Stimulated activated CD8-positive, alpha-beta memory T cell treated with anti-CD3 and anti-CD28 coated beads, Interleukin-15, amount 100 ng/mL, for 1 hour (primary cell): ENCODE measurements around the gene PRRX1.

Experiments
- DNase-seq: peaks from one replicate; pipeline ENCODE4 v3.0.0-alpha.2; 2020; ENCODE audit warnings: low read depth

Gene PRRX1

GRCh38 chr1:170664093-170664827 is at the start of gene PRRX1:
Gene PRRX1 (plus strand): TSS chr1:170664131. CDS start chr1:170664219, 88 bp downstream.
- DNase-seq, result no peak

DNA sequence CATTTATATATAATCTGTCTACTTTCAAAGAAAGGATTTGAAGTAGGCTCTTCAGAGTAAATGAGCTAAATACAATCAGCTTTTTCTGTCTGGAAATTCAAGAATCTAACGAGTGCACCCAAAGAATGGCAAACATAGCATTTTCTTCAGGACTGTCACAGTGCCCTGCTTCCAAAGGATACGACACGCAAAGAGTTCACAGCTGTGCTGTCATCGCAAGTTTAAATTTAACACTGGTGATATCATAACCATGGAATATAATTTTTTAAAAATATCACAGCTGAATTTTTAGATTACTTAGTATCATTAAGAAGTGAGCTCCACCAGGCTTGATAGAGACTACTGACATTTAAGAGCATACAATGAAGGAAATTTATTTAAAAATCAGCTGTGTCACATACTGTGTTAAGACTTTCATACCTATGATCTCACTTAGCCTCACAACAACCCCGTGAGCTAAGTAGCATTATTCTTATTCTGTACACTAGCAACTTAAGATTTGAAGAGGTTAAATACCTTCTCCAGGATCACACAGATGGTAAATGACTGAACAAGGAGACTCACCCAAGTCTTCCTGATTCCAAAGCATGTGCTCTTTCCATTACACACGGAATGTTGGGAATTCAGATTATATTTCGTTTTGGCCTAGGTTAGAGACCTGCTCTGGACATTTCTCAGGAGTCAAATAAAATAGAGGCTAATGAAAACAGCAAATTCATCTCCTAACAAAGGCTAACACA is 46.2 kb upstream of the PRRX1 start:
- no peak for DNase-seq

GRCh38 chr1:170618421-170618820 is 45.5 kb upstream of the PRRX1 start:
- DNase-seq, result no peak

- no peak for DNase-seq
These were observed 44.5 kb upstream of the PRRX1 start for GRCh38 chr1:170619241-170620028.

DNA sequence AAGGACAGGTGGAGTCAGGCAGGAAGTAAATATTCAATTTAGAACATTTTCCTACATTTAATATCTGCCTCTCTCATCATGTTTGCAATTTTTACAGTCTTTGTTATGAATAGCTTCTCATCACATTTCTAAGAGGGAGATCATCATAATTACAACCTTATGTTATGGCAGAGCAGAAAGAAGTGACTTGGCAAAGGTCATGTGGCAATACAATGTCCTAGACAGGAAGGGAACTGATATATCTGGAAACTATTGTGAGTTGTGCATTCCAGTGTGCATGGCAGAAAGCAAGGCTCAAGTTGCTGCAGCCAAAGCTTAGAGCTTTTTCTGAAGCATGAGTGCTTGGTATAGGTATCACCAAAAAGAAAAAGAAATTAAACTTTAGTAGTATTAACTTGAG is 43.8 kb upstream of the PRRX1 start:
- DNase-seq, result no peak

DNA sequence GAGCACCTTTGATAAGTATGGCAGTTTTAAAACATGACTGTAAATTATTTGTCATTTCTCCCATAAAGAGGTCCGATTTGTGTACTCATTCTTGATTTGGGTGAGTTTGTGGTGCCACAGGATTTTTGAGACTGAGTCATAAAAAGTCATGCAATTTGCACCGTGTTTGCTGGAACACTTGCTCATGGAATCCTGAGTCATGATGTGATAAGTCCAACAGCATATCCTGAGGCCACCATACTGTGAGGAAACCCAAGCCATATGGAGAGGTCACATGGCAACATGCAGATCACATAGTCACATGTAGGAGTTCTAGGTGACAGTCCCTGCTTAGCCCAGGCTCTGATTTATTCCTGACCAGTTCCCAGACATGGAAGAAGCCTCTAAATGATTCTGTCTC is 40.8 kb upstream of the PRRX1 start:
- DNase-seq, result no peak

DNA sequence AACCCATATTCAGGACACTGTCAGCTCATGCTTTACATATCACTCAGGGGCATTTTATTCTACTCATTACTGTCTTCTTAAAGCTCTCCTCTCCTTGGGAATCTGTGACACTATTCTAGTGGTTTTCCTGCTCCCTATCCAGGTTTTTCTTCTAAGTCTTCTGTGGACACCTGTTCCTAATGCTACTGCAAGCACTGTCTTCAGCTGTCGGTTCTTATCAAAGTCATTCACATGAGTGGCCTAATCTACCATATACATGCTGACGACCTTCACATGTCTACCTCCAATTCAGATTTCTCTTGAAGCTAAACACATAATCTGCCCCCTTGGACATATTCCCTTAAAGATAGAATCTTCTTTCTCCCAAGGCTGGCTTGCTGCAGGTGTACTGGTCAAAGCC is 39.8 kb upstream of the PRRX1 start:
- no peak for DNase-seq

- DNase-seq, result no peak
These were observed 33.0 kb upstream of the PRRX1 start for GRCh38 chr1:170630977-170631376.

GRCh38 chr1:170634293-170634692 is 29.6 kb upstream of the PRRX1 start:
- no peak for DNase-seq

DNA sequence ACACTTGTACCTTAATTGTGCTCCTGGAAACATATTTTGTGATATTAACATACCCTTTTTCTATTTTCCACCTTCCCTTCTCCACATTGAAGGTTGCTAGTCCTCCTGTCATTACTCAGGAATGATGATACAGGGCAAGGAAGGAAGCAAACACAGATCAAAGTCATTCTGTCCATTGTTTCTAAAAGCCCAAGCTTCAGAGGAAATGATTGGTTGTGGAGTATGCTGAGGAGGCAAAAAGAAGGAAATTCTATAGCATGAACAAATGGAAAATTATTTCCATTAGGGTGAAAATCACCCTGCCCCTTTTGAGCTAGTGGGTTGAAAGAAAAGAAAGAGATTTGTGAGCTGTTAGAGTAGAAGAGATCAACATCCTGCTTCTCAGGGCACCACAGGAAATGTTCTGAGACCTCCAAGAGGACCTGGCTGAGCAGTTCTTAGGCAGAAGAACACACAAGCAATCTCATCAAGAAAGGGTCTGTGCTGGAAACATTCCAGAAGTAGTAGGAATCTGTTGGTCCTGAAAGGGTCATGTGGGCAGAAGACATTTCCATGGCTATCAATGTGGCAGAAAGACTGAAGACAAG is 29.0 kb upstream of the PRRX1 start:
- no peak for DNase-seq

- DNase-seq, result no peak
These were observed 23.4 kb upstream of the PRRX1 start for GRCh38 chr1:170640581-170640980.

- DNase-seq, result no peak
These were observed 6.6 kb upstream of the PRRX1 start for GRCh38 chr1:170657275-170657853.

GRCh38 chr1:170659399-170660035 is 4.4 kb upstream of the PRRX1 start:
- no peak for DNase-seq

- no peak for DNase-seq
These were observed 3.6 kb upstream of the PRRX1 start for GRCh38 chr1:170660281-170660713.

DNA sequence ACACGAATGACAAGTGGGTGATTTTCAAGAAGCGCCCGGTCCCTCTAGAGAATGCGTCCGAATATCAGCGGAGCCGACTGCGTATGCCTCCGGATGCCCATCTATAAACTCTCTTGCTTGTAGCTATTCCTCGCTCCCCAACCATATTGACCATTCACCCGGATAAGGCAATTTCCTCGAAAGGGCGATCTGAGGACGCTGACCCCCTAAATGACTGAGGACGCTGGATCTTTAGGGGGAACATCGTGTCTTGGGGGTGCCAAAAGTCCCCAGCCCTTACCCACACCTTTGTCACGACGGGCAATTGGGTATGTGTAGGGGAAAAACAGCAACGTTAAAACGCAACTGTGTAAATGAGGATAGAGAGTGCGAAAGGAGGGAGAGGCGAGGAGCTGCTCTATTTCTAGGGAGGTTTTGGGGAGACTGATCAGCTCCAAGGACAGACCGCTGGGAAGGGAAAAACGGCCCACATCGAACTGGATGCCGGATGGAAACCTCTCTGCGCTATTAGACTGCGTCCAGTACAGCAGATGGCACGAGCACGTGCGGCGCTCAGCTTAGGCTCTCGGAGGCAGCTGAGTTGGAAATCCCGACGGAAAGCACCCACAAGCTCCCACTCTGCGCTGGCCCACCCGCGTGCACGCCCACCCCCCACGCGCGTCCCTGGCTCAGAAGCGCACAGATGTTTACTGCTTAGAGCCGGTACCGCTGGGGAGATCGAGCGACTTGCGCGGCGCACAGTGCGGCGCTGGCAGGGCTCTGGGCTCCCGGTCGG is 2.9 kb upstream of the PRRX1 start:
- no peak for DNase-seq

GRCh38 chr1:170661646-170662411 is 2.1 kb upstream of the PRRX1 start:
- no peak for DNase-seq

- DNase-seq, result no peak
These were observed 1.1 kb upstream of the PRRX1 start for GRCh38 chr1:170662561-170663403.

GRCh38 chr1:170663404-170664092 is 383 bp upstream of the PRRX1 start:
- DNase-seq, result no peak
